GM23338 (cell line): ENCODE data around the gene MYDGF. TPM values are rescaled to one million over a fixed set of nuclear protein-coding genes. Genes with fewer than 3 reads are reported as not detected.

Source experiments
- ATAC-seq: fragments of 200-7000 bp; cut with Tn5 transposase; 3 replicates; pipeline ENCODE4 v1.9.1; 2020
- DNase-seq: peaks from one replicate; pipeline ENCODE4 v3.0.0-alpha.2; 2015; ENCODE audit warnings: low spot score
- H2AFZ ChIP-seq: fragments of 200-600 bp; sonication (generic); 2 replicates; pipeline ENCODE4 v1.8.0; 2016; ENCODE audit warnings: antibody characterized with exemption, mild to moderate bottlenecking, moderate library complexity
- H3F3A ChIP-seq: fragments of 200-600 bp; sonication (generic); replicated peaks from 2 replicates; pipeline ENCODE4 v1.8.0; 2017; ENCODE audit warnings: antibody characterized with exemption, mixed run types, low read depth
- H3K27ac ChIP-seq: fragments of 200-600 bp; sonication (generic); 2 replicates; pipeline ENCODE4 v1.6.1; 2016; ENCODE audit warnings: low read depth
- H3K27me3 ChIP-seq: fragments of 200-600 bp; sonication (generic); 2 replicates; pipeline ENCODE4 v1.8.0; 2016; ENCODE audit warnings: mild to moderate bottlenecking, mixed run types, moderate library complexity; ENCODE audit not compliant: insufficient read depth
- H3K36me3 ChIP-seq: fragments of 200-600 bp; sonication (generic); 2 replicates; pipeline ENCODE4 v1.8.0; 2016; ENCODE audit warnings: mild to moderate bottlenecking; ENCODE audit not compliant: insufficient read depth
- H3K4me1 ChIP-seq: fragments of 200-600 bp; sonication (generic); 2 replicates; pipeline ENCODE4 v1.8.0; 2016; ENCODE audit warnings: mild to moderate bottlenecking, moderate library complexity; ENCODE audit not compliant: insufficient read depth
- H3K4me2 ChIP-seq: fragments of 200-600 bp; sonication (generic); 2 replicates; pipeline ENCODE4 v1.7.1; 2017; ENCODE audit warnings: mixed run types
- H3K4me3 ChIP-seq: fragments of 200-600 bp; sonication (generic); 2 replicates; pipeline ENCODE4 v1.6.1; 2016; ENCODE audit warnings: mixed run types
- H3K79me2 ChIP-seq: fragments of 200-600 bp; sonication (generic); replicated peaks from 2 replicates; pipeline ENCODE4 v1.8.0; 2017; ENCODE audit warnings: mild to moderate bottlenecking; ENCODE audit not compliant: insufficient read depth
- H3K9me2 ChIP-seq: fragments of 200-600 bp; sonication (generic); 2 replicates; pipeline ENCODE4 v1.8.0; 2017; ENCODE audit not compliant: insufficient read depth
- H4K20me1 ChIP-seq: fragments of 200-600 bp; sonication (generic); replicated peaks from 2 replicates; pipeline ENCODE4 v1.8.0; 2017; ENCODE audit warnings: mild to moderate bottlenecking; ENCODE audit not compliant: insufficient read depth
- H3K27ac Mint-ChIP-seq: 2 replicates; pipeline ENCODE4 v1.8.0; 2020; ENCODE audit warnings: inconsistent platforms, mild to moderate bottlenecking, moderate library complexity, mixed read lengths
- H3K27me3 Mint-ChIP-seq: 3 replicates; pipeline ENCODE4 v1.8.0; 2022; ENCODE audit warnings: low read depth, mild to moderate bottlenecking, moderate library complexity, mixed read lengths, inconsistent platforms; ENCODE audit not compliant: insufficient read depth, poor library complexity
- H3K36me3 Mint-ChIP-seq: 3 replicates; pipeline ENCODE4 v1.8.0; 2021; ENCODE audit warnings: low read depth, mild to moderate bottlenecking, inconsistent platforms, moderate library complexity, mixed read lengths
- H3K4me1 Mint-ChIP-seq: 3 replicates; pipeline ENCODE4 v1.8.0; 2020; ENCODE audit warnings: mild to moderate bottlenecking, inconsistent platforms, mixed read lengths
- H3K4me3 Mint-ChIP-seq: 3 replicates; pipeline ENCODE4 v1.8.0; 2021; ENCODE audit warnings: moderate library complexity, mild to moderate bottlenecking, inconsistent platforms, mixed read lengths
- H3K9me3 Mint-ChIP-seq: 3 replicates; pipeline ENCODE4 v1.8.0; 2020; ENCODE audit warnings: moderate library complexity, mild to moderate bottlenecking, inconsistent platforms, mixed read lengths
- EZH2 ChIP-seq: fragments of 200-600 bp; sonication (generic); IDR thresholded peaks from one replicate; pipeline ENCODE4 v1.8.0; 2017; ENCODE audit warnings: antibody characterized with exemption, mild to moderate bottlenecking, low read depth; ENCODE audit not compliant: unreplicated experiment
- NANOG ChIP-seq: IDR thresholded peaks from 2 replicates; pipeline ENCODE4 v1.6.1; 2016; ENCODE audit warnings: antibody characterized with exemption, borderline replicate concordance
- polyA plus RNA-seq: library from polyadenylated mRNA; unstranded; fragments of >200 nt; fragmentation: Nextera tagmentation; extraction: Ambion mirVana; gene quantifications from 2 replicates; pipeline ENCODE4 v1.2.1, GENCODE V29; 2016
- total RNA-seq: library from RNA; depleted of rRNA; stranded (reverse); fragments of >200 nt; shearing (Covaris generic); gene quantifications from 2 replicates; pipeline ENCODE4 v1.2.3, GENCODE V29; 2014
- TF ChIP-seq, protein P1 (sequence below), 2 experiments: fragments of 200-600 bp in 1 of 2; sonication (generic) in 1 of 2; conservative IDR thresholded peaks; 2 replicates each; pipeline versions ENCODE4 v1.5.1 to v1.6.1; 2016 to 2017; ENCODE audit warnings: antibody characterized with exemption in 2 of 2, low read depth in 2 of 2, mild to moderate bottlenecking in 2 of 2, moderate library complexity in 1 of 2
- TF ChIP-seq, protein P2 (sequence below): IDR thresholded peaks from one replicate; pipeline ENCODE4 v1.6.1; 2018; ENCODE audit warnings: antibody characterized with exemption; ENCODE audit not compliant: unreplicated experiment
- TF ChIP-seq, protein P3 (sequence below): fragments of 250-450 bp; sonication (Bioruptor Pico); IDR thresholded peaks from 2 replicates; pipeline ENCODE4 v1.5.0; 2020; ENCODE audit warnings: mild to moderate bottlenecking, moderate library complexity

MYDGF gene
- total and polyA plus RNA-seq, 2 experiments from 2014 or later, result 42.3 to 99.5 TPM

DNA sequence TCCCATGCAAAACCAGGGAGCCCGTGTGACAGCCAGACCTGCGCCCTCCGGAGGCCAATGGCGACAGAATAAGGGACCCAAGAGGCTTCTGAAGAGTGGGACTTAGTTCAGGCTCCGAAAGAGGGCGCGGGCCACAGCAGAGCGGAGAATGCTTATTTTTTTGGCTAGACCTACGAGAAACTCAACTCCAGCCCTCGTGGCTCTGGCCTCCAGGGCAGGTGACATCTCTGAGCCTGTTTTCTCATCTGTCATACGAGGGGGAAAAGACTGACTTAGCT is 30.5 kb upstream of the MYDGF start:
- no peaks in the 10 kb centered on the region for H3K4me1 ChIP-seq
- TF ChIP-seq, protein P1, sequence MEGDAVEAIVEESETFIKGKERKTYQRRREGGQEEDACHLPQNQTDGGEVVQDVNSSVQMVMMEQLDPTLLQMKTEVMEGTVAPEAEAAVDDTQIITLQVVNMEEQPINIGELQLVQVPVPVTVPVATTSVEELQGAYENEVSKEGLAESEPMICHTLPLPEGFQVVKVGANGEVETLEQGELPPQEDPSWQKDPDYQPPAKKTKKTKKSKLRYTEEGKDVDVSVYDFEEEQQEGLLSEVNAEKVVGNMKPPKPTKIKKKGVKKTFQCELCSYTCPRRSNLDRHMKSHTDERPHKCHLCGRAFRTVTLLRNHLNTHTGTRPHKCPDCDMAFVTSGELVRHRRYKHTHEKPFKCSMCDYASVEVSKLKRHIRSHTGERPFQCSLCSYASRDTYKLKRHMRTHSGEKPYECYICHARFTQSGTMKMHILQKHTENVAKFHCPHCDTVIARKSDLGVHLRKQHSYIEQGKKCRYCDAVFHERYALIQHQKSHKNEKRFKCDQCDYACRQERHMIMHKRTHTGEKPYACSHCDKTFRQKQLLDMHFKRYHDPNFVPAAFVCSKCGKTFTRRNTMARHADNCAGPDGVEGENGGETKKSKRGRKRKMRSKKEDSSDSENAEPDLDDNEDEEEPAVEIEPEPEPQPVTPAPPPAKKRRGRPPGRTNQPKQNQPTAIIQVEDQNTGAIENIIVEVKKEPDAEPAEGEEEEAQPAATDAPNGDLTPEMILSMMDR (conservative IDR thresholded peaks at IDR 0.05; ENCODE audit: low read depth in 2 of 2), result peak in 1 of 2 experiments; percentile 37; a peak in 2 of 4 replicates
- TF ChIP-seq, protein P2, sequence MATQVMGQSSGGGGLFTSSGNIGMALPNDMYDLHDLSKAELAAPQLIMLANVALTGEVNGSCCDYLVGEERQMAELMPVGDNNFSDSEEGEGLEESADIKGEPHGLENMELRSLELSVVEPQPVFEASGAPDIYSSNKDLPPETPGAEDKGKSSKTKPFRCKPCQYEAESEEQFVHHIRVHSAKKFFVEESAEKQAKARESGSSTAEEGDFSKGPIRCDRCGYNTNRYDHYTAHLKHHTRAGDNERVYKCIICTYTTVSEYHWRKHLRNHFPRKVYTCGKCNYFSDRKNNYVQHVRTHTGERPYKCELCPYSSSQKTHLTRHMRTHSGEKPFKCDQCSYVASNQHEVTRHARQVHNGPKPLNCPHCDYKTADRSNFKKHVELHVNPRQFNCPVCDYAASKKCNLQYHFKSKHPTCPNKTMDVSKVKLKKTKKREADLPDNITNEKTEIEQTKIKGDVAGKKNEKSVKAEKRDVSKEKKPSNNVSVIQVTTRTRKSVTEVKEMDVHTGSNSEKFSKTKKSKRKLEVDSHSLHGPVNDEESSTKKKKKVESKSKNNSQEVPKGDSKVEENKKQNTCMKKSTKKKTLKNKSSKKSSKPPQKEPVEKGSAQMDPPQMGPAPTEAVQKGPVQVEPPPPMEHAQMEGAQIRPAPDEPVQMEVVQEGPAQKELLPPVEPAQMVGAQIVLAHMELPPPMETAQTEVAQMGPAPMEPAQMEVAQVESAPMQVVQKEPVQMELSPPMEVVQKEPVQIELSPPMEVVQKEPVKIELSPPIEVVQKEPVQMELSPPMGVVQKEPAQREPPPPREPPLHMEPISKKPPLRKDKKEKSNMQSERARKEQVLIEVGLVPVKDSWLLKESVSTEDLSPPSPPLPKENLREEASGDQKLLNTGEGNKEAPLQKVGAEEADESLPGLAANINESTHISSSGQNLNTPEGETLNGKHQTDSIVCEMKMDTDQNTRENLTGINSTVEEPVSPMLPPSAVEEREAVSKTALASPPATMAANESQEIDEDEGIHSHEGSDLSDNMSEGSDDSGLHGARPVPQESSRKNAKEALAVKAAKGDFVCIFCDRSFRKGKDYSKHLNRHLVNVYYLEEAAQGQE, result no peak
- DNase-seq, result peak; percentile 46
- no peak overlapping the region for H3K27ac Mint-ChIP-seq
- no peak overlapping the region for H2AFZ ChIP-seq
- peak; percentile 69 for ATAC-seq
- no peaks in the 10 kb centered on the region for H3K27me3 ChIP-seq
- peaks cover 9% of the 10 kb centered on the region for H3K27me3 Mint-ChIP-seq
- H3K36me3 Mint-ChIP-seq, result peaks cover 58% of the 10 kb centered on the region
- H4K20me1 ChIP-seq, result peaks cover 4% of the 10 kb centered on the region; the same call in 1 of the 2 replicates
- peaks cover 12% of the 10 kb centered on the region; the same call in 1 of the 2 replicates for H3K36me3 ChIP-seq
- no peaks in the 10 kb centered on the region for H3K79me2 ChIP-seq
- 0 out of 2 replicates have a peak, but pooled peaks cover 3% of the 10 kb centered on the region for H3F3A ChIP-seq
- no peaks in the 10 kb centered on the region for H3K9me2 ChIP-seq
- H3K27ac ChIP-seq, result no peak overlapping the region
- H3K4me2 ChIP-seq, result no peak overlapping the region
- H3K4me1 Mint-ChIP-seq, result no peaks in the 10 kb centered on the region
- H3K4me3 Mint-ChIP-seq, result no peak overlapping the region
- H3K4me3 ChIP-seq, result no peak overlapping the region
- H3K9me3 Mint-ChIP-seq, result no peaks in the 10 kb centered on the region

DNA sequence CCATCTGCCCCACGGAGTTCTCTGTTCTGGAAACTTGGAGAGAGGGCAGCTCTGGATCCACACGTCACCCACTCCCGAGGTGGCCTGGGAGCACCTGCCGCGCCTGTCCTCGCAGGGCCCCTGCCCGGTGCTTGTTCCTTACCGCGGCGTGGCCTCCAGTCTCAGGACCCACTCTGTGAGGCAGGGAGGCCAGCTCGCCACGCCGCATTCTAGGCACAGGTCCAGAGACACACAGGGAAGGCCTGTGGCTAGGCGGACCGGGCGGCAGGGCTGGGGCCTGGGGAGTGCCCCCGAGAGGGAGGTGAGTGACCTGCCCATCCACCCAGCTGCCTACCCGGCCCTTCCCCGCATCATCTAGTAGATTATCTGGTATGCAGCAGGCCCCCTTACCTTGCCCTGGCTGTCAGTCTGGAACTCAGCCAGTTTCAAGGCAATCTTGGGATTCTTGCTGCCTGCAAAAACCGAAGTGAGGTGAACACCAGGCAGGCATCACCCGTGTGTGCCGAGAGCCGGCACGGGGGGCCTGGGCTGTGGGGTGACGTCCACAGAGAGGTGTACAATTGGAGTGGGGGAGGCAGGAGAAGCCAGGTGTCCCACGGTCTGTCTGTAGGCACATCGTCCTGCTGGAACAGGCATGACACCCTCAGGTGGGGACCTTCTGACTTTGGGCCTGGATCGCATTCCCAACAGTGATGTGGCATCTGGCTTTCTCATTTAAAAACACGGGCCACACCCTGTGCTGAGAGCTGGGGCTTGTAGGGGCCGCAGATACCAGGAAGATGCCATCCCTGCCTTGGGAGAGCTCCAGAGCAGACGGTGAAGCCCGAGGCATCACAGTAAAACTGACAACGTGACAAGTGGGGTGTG is 29.9 kb upstream of the MYDGF start:
- Histone ChIP-seq H3K4me2 (no peak overlapping the region), H3K79me2 (no peaks in the 10 kb centered on the region), H3K36me3 (peaks cover 12% of the 10 kb centered on the region; the same call in 1 of the 2 replicates), H3K27ac (no peak overlapping the region), H3K9me2 (no peaks in the 10 kb centered on the region), H3K27me3 (no peaks in the 10 kb centered on the region), H3F3A (0 out of 2 replicates have a peak, but pooled peaks cover 3% of the 10 kb centered on the region), H4K20me1 (no peaks in the 10 kb centered on the region; the same call in 1 of the 2 replicates), H3K4me1 (no peaks in the 10 kb centered on the region), H3K4me3 (no peak overlapping the region), H2AFZ (no peak overlapping the region)
- H3K9me3 Mint-ChIP-seq, result no peaks in the 10 kb centered on the region
- no peak overlapping the region for H3K27ac Mint-ChIP-seq
- H3K4me1 Mint-ChIP-seq, result no peaks in the 10 kb centered on the region
- H3K36me3 Mint-ChIP-seq, result peaks cover 60% of the 10 kb centered on the region
- ATAC-seq (no peak), DNase-seq (no peak)
- H3K27me3 Mint-ChIP-seq, result peaks cover 9% of the 10 kb centered on the region
- no peak overlapping the region for H3K4me3 Mint-ChIP-seq
- TF ChIP-seq, protein P3, sequence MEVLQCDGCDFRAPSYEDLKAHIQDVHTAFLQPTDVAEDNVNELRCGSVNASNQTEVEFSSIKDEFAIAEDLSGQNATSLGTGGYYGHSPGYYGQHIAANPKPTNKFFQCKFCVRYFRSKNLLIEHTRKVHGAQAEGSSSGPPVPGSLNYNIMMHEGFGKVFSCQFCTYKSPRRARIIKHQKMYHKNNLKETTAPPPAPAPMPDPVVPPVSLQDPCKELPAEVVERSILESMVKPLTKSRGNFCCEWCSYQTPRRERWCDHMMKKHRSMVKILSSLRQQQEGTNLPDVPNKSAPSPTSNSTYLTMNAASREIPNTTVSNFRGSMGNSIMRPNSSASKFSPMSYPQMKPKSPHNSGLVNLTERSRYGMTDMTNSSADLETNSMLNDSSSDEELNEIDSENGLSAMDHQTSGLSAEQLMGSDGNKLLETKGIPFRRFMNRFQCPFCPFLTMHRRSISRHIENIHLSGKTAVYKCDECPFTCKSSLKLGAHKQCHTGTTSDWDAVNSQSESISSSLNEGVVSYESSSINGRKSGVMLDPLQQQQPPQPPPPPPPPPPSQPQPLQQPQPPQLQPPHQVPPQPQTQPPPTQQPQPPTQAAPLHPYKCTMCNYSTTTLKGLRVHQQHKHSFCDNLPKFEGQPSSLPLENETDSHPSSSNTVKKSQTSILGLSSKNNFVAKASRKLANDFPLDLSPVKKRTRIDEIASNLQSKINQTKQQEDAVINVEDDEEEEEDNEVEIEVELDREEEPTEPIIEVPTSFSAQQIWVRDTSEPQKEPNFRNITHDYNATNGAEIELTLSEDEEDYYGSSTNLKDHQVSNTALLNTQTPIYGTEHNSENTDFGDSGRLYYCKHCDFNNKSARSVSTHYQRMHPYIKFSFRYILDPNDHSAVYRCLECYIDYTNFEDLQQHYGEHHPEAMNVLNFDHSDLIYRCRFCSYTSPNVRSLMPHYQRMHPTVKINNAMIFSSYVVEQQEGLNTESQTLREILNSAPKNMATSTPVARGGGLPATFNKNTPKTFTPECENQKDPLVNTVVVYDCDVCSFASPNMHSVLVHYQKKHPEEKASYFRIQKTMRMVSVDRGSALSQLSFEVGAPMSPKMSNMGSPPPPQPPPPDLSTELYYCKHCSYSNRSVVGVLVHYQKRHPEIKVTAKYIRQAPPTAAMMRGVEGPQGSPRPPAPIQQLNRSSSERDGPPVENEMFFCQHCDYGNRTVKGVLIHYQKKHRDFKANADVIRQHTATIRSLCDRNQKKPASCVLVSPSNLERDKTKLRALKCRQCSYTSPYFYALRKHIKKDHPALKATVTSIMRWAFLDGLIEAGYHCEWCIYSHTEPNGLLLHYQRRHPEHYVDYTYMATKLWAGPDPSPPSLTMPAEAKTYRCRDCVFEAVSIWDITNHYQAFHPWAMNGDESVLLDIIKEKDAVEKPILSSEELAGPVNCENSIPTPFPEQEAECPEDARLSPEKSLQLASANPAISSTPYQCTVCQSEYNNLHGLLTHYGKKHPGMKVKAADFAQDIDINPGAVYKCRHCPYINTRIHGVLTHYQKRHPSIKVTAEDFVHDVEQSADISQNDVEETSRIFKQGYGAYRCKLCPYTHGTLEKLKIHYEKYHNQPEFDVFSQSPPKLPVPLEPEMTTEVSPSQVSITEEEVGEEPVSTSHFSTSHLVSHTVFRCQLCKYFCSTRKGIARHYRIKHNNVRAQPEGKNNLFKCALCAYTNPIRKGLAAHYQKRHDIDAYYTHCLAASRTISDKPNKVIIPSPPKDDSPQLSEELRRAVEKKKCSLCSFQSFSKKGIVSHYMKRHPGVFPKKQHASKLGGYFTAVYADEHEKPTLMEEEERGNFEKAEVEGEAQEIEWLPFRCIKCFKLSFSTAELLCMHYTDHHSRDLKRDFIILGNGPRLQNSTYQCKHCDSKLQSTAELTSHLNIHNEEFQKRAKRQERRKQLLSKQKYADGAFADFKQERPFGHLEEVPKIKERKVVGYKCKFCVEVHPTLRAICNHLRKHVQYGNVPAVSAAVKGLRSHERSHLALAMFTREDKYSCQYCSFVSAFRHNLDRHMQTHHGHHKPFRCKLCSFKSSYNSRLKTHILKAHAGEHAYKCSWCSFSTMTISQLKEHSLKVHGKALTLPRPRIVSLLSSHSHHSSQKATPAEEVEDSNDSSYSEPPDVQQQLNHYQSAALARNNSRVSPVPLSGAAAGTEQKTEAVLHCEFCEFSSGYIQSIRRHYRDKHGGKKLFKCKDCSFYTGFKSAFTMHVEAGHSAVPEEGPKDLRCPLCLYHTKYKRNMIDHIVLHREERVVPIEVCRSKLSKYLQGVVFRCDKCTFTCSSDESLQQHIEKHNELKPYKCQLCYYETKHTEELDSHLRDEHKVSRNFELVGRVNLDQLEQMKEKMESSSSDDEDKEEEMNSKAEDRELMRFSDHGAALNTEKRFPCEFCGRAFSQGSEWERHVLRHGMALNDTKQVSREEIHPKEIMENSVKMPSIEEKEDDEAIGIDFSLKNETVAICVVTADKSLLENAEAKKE (CRISPR knock-in tag), result no peak
- TF ChIP-seq EZH2 (no peak), NANOG (no peak)
